Endometrial microvascular endothelial cells (primary cell): Measurements from ENCODE around the gene ERLIN1. TPM values are rescaled to one million over a fixed set of nuclear protein-coding genes. Genes with fewer than 3 reads are reported as not detected.
"Not testable (repeated sequence)": the region's sequence is repeated elsewhere in the genome, so short reads cannot be mapped to it uniquely, and the experiment has no call there.

Experiments
- in situ Hi-C: cut with HindIII; loops from 2 replicates; pipeline ENCODE4 v1.10.0; 2017; ENCODE audit warnings: low sequenced_read_pairs, low pct_unique_long_range_greater_than_20kb; ENCODE audit errors: inconsistent ontology term
- total RNA-seq: library from RNA; depleted of rRNA; stranded (reverse); fragments of >200 nt; gene quantifications from one replicate; pipeline ENCODE4 v1.2.3, GENCODE V29; 2015; ENCODE audit errors: inconsistent ontology term

ERLIN1 gene
- total RNA-seq, 1 donor from 2014 or later: 65.0 TPM

- in situ Hi-C loops: no loop called here
These were observed 42.1 kb downstream of the ERLIN1 start for GRCh38 chr10:100143756-100144155.

DNA sequence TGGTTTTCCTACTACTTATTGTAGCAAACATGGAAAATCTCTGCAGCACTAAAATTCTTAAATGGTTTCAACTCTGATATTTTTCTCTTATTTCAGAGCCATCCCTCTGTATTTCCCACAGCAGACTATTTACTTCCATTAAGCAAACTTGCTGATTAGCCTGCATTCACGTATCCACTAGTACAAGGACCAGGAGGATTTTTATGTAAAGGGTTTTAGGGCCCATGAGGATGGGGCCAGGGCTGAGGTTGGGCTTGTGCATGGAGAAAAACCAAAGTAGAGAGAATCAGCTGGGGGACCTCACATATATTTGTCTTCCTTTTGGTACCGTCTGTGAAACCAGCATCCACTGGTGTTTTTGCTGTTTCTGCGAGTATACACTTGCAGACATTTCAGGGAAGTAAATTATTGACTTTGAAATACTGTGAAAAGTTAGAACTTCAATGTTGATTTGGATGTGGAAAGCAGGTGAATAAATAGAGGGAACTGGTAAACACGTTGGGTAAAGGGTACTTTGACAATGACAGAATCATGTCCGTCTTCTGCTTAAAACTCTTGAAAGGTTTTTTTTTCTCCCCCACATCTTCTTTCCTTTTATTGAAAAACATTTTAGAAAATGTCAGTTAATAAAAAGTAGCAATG, 44.3 kb downstream of the ERLIN1 start:
- in situ Hi-C loops: no loop called here

DNA sequence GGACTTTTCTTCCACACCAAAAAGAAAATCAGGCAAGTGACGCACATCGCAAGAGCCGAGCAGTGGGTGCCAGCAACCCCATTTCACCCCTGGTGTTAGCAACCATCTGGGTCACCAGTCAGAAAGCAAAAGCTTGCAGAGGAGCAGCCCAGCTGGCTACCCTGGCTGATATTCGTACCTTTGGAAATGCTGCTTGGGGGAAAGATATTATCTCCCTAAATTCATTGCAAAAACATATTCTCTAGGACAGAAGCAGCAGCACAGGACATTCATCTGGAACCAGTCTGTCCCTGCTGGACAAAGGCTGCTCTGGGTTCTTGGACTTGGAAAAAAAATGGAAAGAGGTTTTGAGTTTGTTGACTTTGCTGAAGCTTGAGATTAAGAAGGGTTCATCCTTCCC, 45.8 kb downstream of the ERLIN1 start:
- in situ Hi-C loops: no loop called here

- in situ Hi-C loops: no loop called here
These were observed 46.8 kb downstream of the ERLIN1 start for GRCh38 chr10:100138921-100139496.

DNA sequence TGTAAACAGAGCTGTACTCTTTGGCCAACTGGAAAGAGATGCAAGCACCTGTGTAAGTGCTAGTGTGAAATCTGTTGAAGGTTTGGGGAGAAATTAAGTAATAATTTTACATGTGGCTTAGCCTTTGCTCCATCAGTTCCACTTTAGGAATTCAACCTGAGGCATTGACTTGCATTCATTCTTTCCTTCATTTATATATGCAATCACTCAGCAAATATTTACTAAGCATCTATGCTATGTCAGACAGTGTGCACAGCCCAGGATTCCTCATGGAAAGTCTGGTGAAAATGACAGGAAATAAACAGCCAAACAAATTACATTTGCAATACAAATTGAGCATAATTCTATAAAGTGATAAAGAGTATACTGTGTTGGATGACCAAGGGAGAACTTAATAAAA, 50.3 kb downstream of the ERLIN1 start:
- in situ Hi-C loops: no loop called here

- in situ Hi-C loops: no loop called here
These were observed 52.0 kb downstream of the ERLIN1 start for GRCh38 chr10:100133801-100134200.

DNA sequence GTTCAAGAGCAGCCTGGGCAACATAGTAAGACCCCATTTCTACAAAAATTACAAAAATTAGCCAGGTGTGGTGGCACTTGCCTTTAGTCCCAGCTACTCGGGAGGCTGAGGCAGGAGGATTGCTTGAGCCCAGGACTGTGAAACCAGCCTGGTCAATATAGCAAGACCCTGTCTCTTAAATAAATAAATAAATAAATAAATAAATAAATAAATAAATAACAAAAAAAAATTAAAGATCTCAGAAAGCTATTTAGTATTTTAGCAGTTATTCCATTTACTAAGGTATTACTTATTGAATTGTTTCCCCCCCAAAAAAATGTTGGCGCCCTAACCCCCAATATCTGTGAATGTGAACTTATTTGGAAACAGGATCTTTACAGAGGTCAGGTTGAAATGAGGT, 53.4 kb downstream of the ERLIN1 start:
- in situ Hi-C loops: no loop called here

DNA sequence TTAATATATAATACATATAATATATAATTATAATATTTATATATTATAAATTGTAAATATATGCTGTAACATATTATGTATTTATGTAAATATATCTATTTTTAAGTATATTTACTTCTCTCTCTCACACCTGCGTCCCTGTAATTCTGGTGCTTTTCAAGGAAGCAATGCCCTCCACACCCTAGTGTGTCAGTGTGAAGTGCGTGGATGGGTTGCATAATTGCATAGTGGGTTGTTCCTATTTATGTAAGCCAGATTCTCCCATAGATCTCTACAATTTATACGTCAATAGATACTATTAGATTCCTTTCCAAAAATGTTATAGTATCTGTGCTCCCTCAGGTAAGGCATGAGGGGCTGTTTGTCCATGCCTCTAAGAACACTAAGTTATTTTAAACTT, 54.3 kb downstream of the ERLIN1 start:
- in situ Hi-C loops: no loop called here

GRCh38 chr10:100130831-100131230, 55.0 kb downstream of the ERLIN1 start:
- in situ Hi-C loops: no loop called here

DNA sequence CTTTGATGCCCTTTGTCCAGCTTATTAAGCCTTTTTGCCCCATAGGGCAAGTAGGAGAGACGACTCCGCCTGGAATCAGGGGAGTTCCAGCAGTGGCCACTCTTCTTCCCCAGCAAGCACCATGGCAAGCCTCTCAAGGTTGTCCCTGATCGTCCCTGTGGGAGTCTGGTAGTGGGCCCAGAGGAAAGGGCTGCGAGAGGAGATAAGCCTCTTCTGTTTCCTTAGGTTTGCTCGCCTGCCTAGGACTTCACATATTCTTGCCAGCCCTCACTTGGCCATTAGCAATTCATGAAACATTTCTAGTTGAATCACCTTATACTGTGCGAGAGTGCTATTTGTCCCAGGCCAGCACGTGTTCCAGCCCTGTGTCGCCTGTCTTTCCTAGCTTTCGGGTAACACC, 56.4 kb downstream of the ERLIN1 start:
- in situ Hi-C loops: no loop called here

- in situ Hi-C loops: no loop called here
These were observed 56.9 kb downstream of the ERLIN1 start for GRCh38 chr10:100128951-100129350.

GRCh38 chr10:100125335-100125734, 60.5 kb downstream of the ERLIN1 start:
- in situ Hi-C loops: not testable (repeated sequence)

- in situ Hi-C loops: no loop called here
These were observed 61.7 kb downstream of the ERLIN1 start for GRCh38 chr10:100124097-100124496.

DNA sequence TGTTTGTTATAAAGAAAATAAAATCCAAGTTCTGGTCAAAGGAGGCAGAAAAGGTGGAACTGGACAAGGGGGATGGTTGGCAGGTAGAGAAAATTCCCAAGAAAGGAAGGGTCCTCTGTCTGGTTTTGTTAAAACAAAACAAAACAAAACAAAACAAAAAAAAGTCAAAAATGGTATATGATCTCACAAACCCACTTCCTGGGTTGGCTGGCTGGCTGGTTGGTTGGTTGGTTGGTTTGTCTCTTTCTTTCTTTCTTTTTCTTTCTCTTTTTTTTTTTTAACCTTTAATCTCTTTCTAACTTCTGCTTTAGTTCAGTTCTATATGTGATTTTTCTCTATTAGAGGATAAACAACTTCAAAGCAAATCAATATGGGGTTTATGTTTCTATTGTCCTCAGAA, 63.0 kb downstream of the ERLIN1 start:
- in situ Hi-C loops: no loop called here

- in situ Hi-C loops: no loop called here
These were observed 65.3 kb downstream of the ERLIN1 start for GRCh38 chr10:100120550-100120949.

DNA sequence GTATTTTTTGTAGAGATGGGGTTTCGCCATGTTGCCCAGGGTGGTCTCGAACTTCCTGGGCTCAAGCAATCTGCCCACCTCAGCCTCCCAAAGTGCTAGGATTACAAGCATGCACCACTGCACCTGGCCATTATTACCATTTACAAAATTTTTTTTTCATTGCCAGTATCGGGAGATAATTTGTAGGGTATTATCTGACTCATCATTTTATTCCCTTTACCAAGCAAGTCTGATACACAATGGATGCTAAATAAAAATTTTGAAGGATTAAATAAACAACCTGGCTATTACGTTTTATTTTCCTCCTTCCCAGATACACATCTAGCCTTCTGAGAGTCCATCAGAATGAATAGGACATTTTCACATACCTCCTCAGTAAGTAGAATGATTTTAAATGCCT, 66.1 kb downstream of the ERLIN1 start:
- in situ Hi-C loops: no loop called here

GRCh38 chr10:100114976-100115770, 70.7 kb downstream of the ERLIN1 start:
- in situ Hi-C loops: no loop called here

DNA sequence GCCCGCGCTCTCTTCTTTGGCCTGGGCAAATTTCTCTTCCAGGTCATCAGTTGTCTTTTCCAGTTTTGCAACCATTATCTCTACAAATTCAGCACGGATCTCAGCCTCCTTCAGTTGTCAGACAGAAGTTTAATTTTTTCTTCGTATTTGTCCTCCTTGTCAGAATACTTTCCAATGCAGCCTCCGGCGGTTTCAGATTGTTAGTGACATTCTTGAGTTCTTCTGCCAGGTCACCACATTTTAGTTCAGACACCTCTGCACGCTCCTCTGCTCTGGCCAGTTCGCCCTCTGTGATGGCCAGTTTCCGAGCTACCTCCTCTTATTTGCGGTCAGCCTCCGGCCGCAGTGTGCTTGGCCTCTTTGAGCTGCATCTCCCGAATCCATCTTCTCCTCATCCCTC, 71.4 kb downstream of the ERLIN1 start:
- in situ Hi-C loops: no loop called here

- in situ Hi-C loops: no loop called here
These were observed 76.2 kb downstream of the ERLIN1 start for GRCh38 chr10:100109670-100110069.

DNA sequence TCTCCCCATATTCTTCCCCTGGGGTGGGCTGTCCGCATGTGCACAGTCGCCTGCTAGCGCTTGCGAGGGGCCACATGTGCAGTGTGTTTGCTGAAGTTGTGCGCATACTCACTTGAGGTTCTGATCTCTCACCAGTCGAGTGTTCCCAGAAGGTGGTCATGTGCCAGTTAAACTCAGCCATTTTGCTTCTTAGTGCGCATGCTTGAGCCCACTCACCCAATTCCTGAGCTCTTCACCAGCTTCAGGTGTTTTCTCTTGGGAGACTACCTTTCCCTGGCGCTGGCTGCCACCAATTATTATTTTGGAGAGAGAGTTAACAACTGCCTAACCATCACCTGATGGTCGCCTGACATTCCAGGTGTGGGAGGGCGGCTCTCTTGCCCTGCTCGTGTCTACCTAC, 79.0 kb downstream of the ERLIN1 start:
- in situ Hi-C loops: no loop called here
